Colon (tissue), 2 donors: ENCODE results near the gene TPX2.
"Not testable (repeated sequence)": the region's sequence is repeated elsewhere in the genome, so short reads cannot be mapped to it uniquely, and the experiment has no call there.

Source experiments
- FAIRE-seq: peaks from 2 replicates; lab custom pipeline; 2012; peaks lifted over from hg19 to GRCh38; lab: Jason Lieb, UNC
- donor health status: control.
- donor health status: control.

Gene TPX2

DNA sequence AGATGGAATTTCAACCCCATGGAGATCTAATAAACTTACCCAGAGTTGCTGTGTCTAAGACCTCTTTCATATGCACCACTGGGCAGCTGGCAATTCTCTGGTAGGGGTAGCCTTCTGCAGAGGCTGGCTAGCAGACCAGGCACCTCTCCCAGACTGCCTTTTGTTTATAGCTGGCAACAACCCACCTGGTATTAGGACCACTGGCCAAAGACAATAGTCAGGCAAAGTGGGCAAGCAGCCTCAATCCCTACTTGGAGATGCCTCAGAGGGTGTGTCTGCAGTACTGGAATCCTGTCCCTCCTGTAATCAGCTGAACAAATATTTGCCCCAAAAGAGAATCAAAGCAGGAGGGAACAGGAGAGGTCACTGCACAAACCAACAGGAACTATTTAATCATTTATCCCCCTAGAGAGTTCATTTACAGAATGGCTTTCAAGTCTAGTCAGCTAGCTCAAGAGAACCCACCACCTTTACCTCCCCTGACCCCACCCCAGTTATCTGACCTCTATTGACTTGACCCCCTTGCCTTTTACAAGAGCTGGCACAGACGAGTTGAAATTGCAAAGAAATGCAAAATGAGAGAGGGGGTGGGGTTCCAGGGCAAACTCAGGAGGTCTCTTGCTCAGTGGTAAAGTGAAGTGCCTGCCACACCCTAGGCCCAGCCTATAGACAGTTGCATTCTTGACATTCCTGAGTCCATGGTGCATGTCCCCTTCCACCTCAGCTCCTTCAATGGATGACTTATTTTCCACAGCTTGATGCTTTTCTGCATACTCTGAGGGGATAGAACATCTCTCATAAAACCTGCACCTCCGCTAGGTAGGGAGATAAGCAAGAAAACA lies 19.2 kb upstream of the TPX2 start:
- no peak for FAIRE-seq

DNA sequence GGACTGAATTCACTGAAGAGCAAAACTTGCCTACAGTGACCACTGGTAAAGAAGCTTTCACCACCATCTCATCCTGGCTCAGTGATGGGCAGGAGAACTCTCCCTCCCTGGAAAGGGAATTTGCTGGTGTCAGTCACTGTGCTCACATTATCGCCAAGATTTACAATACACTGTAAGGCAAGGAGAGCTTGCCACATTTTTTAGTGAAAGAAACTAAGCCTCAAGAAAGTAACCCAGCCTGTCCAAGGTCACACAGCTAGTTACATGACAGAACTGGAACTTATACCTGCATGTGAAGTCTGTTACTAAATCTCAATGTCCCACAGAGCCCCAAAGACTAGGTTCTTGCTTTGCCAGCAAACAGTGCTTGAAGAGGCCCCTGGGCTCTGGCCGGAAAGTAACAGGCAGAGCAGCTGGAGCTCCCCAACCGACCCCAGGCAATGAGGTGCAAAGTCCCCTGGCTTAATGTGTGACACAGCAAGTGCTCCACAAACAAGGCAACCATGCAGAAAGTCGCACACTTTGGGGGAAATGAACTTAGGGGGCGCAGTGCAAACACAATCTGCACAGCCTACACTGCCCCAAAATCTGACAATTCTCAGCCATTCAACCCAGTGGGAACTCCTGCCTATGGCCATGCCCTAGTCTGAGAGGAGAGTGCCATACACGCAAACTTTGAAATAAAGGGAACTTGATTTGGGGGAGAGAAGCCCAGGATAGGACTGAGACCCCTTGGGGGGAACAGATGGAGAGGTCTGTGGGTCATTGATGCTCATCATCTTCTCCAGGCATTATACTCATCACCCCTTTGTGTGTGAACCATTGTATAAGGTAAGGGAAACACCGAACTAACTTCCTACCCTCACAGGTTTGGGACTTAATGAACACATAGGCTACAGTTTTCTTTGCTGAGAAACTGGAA lies 18.3 kb upstream of the TPX2 start:
- no peak for FAIRE-seq

- FAIRE-seq = no peak
Measured at GRCh38 chr20:31721408-31722256, 17.5 kb upstream of the TPX2 start.

GRCh38 chr20:31722257-31723068 lies 16.6 kb upstream of the TPX2 start, which contains the start of gene BCL2L1:
Gene BCL2L1 (minus strand): TSS chr20:31722868. CDS start chr20:31722218, 650 bp downstream.
- no peak for FAIRE-seq

DNA sequence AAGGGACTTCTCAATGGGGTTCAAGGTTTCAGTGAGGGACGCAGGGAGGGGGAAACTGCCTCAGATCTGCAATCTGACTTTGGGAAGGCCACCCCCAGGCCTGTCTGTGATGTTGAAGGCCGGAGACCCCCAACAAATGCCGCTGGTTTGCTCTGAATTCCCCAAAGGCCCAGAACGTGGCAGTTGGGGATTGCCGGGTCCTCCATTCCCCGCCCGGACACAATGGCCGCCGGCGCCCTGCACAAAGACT lies 16.1 kb upstream of the TPX2 start:
- FAIRE-seq = no peak

- no peak for FAIRE-seq
Measured at GRCh38 chr20:31723319-31724078, 15.6 kb upstream of the TPX2 start.

DNA sequence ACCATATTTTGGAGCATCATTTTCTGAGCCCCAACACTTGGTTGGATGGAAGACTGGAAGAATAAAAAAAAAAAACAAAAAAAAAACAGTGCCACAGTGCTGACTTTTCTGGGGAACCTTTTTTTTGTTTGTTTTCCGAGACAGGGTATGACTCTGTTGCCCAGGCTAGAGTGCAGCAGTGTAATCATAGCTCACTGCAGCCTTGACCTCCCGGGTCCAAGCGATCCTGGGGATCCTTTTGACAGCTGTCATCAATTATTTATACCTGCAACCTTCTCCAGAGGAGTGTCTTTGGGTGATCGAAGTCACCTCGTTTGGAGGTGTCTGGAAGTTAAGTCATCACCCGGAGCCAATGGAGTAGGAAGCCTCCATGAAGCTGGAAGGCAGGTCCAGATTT lies 7.8 kb upstream of the TPX2 start:
- no peak for FAIRE-seq

- no peak for FAIRE-seq
Measured at GRCh38 chr20:31739550-31739977, 474 bp downstream of the TPX2 start.

GRCh38 chr20:31740208-31740607 lies 1.1 kb downstream of the TPX2 start:
- no peak for FAIRE-seq

DNA sequence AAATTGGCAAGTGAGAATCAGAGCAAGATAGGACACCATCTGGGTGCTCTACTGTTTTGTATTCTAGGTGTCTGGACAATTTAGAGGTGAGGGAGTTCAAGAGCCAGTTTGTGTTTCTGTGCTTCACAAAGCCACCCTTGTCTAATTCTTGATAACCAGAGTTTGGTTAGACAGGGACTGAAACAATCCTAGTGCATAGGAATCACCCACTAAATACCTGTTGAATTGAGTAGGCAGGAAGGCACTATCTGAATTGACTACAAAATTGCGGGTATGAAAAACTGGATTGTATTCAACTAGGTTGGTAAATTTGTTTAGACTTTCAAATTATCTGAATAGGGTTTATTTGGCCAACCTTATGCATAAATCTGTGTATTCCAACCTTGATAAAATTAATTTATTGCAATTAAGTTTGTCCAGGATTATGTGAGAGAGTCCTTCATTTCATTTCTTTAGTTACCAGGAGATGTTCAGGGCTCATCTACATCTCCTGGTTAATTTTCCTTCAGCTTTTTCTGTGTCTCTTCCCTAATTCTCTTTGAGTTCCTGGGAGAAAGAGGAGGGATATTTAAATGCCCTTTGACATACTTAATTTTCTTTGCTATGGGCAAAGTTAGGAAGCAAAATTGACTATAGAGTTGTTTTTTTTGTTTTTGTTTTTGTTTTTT lies 1.7 kb downstream of the TPX2 start:
- FAIRE-seq = no peak

GRCh38 chr20:31746068-31746878 lies 7.2 kb downstream of the TPX2 start:
- no peak for FAIRE-seq

DNA sequence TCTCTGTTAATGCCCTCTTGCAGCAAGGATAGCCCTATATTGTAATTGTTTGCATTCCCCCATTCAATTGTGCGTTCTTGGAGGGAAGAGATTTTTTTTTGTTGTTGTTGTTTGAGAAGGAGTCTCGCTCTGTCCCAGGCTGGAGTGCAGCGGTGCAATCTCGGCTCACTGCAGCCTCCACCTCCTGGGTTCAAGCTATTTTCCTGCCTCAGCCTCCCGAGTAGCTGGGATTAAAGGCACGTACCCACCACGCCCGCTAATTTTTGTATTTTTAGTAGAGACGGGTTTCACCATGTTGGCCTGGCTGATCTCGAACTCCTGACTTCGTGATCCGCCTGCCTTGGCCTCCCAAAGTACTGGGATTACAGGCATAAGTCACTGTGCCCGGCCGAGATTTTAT lies 7.9 kb downstream of the TPX2 start:
- not testable (repeated sequence) for FAIRE-seq

DNA sequence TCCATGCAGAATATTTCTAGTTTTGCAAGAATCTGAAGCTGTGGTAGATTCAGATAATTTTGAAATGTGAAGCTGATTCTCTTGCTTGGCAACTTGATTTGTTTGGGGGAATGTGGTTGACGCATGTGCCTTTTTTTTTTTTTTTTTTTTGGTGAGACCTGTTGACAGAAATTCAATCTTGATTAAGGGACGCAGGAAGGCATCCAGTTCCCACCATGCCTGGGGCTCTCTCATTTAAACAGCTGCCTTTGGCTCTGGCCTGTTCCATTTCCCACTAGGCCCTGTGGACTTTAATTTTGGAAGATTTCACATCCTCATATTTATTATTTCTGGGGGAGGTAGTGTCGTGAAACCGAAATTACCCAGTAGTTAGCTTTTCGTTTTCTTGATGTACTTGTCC lies 8.6 kb downstream of the TPX2 start:
- FAIRE-seq = no peak

DNA sequence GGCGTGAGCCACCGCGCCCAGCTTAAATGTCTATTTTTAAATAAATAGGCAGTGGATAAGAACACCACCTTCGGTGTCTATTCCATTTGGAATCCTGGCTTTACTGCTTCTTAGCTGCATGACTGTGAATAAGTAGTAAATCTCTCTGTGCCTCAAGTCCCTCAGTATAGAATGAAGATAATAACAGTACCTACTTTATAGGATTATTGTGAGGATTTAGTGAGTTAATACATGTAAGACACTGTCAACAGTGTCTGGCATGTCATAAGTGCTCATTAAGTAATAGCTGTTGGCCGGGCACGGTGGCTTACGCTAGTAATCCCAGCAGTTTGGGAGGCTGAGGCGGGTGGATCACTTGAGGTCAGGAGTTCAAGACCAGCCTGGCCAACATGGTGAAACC lies 10.1 kb downstream of the TPX2 start:
- no peak for FAIRE-seq

- FAIRE-seq = no peak
Measured at GRCh38 chr20:31751126-31751525, 12.0 kb downstream of the TPX2 start.

- FAIRE-seq = no peak
Measured at GRCh38 chr20:31757254-31757653, 18.2 kb downstream of the TPX2 start.

DNA sequence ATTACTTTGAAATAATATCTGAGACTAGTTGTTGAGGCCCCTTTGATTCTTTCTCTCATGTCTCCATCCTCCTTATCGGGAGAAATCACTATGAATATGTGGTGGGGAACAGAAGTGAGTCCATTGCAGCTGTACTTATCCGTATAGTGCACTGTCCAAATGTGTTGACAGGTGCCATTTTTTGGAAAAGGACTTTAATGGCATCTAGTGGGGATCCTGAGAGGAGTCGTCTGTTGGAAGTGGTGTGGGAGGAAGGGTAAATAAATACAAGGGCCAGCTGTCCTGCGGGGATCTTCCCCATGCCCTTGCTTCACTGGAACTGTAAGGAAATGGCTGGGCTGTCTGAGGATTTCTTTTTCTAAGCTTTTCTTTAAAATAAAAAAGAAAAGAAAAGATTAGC lies 19.4 kb downstream of the TPX2 start:
- FAIRE-seq = no peak

DNA sequence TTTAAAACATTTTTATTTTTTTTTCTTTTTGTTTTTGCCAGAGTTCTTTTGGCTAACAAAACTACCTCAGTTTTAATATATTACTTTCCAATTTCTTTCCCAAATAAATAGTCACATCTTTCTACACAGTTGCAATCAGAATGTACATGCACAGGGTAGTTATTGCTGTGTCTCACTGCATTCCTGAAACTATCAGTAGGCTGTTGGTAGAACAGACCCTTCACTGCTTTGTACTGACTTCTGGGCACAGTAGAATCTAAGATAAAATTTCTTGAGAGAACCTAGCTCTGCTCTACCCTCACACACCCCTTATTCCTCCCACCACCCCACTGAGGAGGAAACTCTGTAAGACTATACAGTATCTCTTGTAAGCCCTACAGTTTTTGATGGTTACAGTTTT lies 19.9 kb downstream of the TPX2 start:
- no peak for FAIRE-seq

DNA sequence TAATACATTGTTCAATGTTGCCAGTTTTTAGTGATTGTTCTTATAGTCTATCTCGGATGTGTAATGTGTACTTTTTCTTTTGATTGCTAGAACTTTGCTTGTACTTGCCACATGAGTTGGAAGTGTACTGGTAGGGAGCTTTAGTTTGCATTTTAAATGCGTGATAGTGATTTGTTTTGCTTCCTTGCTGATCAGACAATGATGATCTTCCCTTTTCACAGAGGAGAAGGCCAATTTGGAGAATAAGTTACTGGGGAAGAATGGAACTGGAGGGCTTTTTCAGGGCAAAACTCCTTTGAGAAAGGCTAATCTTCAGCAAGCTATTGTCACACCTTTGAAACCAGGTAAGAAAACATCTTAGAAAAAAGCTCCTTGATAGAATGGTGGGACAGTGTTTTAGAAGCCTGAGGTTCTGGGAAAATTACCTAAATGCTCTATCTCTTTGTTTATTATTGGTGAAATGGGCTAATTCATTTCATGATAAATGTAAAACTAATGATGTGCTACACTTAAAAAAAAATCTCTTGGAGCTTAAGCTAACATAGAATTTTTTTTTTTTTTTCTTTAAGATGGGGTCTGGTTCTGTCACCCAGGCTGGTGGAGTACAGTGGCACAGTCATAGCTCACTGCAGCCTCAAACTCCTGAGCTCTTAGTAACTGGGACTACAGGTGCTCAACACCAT lies 20.9 kb downstream of the TPX2 start:
- no peak for FAIRE-seq
